Stomach (tissue), 9 donors: Measurements from ENCODE around the gene SMARCA4. TPM values are rescaled to one million over a fixed set of nuclear protein-coding genes. Genes with fewer than 3 reads are reported as not detected.

Source experiments
- DNase-seq, 2 donors: peaks; one replicate each; pipeline versions ENCODE4 v3.0.0 to v3.0.0-alpha.2; 2013 to 2019
- H3K27ac ChIP-seq, 5 donors: fragments of 200-600 bp in 4 of 5; sonication (generic) in 4 of 5; one replicate each; pipeline ENCODE4 v1.5.1; 2013 to 2019; ENCODE audit warnings: mild to moderate bottlenecking in 1 of 5, moderate library complexity in 1 of 5
- H3K27me3 ChIP-seq, 3 donors: fragments of 200-600 bp; sonication (generic); one replicate each; pipeline ENCODE4 v1.5.1; 2017 to 2019; ENCODE audit warnings: mixed run types in 1 of 3
- H3K36me3 ChIP-seq, 4 donors: fragments of 200-600 bp; sonication (generic); 1 replicate in 3 of 4; 2 replicates in 1 of 4; pipeline ENCODE4 v1.5.1; 2016 to 2019
- H3K4me1 ChIP-seq, 4 donors: fragments of 200-600 bp; sonication (generic); one replicate each; pipeline ENCODE4 v1.5.1; 2016 to 2019
- H3K4me3 ChIP-seq, 4 donors: fragments of 200-600 bp; sonication (generic) in 3 of 4; one replicate each; pipeline ENCODE4 v1.5.1; 2016 to 2019; ENCODE audit warnings: mild to moderate bottlenecking in 1 of 4
- H3K9me3 ChIP-seq, 4 donors: fragments of 200-600 bp; sonication (generic); one replicate each; pipeline ENCODE4 v1.5.1; 2016 to 2019
- CTCF ChIP-seq, 7 experiments: fragments of 450-650 bp in 4 of 7; fragments of 200-600 bp in 3 of 7; sonication (generic) in 3 of 7; IDR thresholded peaks; one replicate each; pipeline ENCODE4 v1.5.1; 2016 to 2019; ENCODE audit warnings: antibody characterized with exemption in 7 of 7, control low read depth in 2 of 7, mild to moderate bottlenecking in 1 of 7
- EP300 ChIP-seq: sonication (generic); formaldehyde crosslinking; IDR thresholded peaks from one replicate; pipeline ENCODE4 v1.6.1; 2017; ENCODE audit warnings: antibody characterized with exemption
- POLR2A ChIP-seq, 4 donors: fragments of 450-650 bp; IDR thresholded peaks; one replicate each; pipeline ENCODE4 v1.6.1; 2016; ENCODE audit warnings: antibody characterized with exemption in 4 of 4, control low read depth in 2 of 4, mild to moderate bottlenecking in 1 of 4, moderate library complexity in 1 of 4
- POLR2AphosphoS5 ChIP-seq, 3 donors: sonication (generic); formaldehyde crosslinking; IDR thresholded peaks; one replicate each; pipeline ENCODE4 v1.6.1; 2016; ENCODE audit warnings: antibody characterized with exemption in 3 of 3
- WGBS, 5 donors: extraction: QIAGEN DNeasy Blood & Tissue Kit in 3 of 5; methylation state at CpG; one replicate each; pipeline versions ENCODE4 v1.1.5 to v1.1.7; 2013 to 2018; 5-methylcytosine and 5-hydroxymethylcytosine counted together
- intact Hi-C: fragments of 100-400 bp; cut with DNase I; formaldehyde crosslinking; loops from one replicate; pipeline ENCODE4 v1.15.1; 2023; ENCODE audit warnings: low total_unique reads
- polyA plus RNA-seq, 3 donors: library from polyadenylated mRNA; stranded (reverse); fragments of 200-250 nt; gene quantifications; one replicate each; pipeline ENCODE4 v1.2.3, GENCODE V29; 2013
- total RNA-seq, 5 donors: library from RNA; depleted of rRNA; stranded (reverse); fragments of >200 nt; gene quantifications; one replicate each; pipeline versions ENCODE4 v1.1.0 to v1.2.3, GENCODE V29; 2014 to 2016
- donor health status: healthy with polysubstance abuse.
- donor health status: Bipolar disorder and iron deficiency.
- donor health status: healthy.

SMARCA4 gene
- total and polyA plus RNA-seq, 8 donors, result 28.6 to 158 (median 60.9) TPM

- intact Hi-C loops, result no loop called here
- H3K27ac ChIP-seq, result no peak overlapping the region
- WGBS, 5 donors, result 87 to 92% (median 89%) methylated on average over 3 of the region's 3 CpGs
Measured at GRCh38 chr19:11063434-11063833, 102.6 kb downstream of the SMARCA4 start.

GRCh38 chr19:11064831-11065303 is 104.0 kb downstream of the SMARCA4 start:
- DNase-seq, result peak in 1 of 2 donors; percentile 28
- no peaks in the 10 kb centered on the region for H3K9me3 ChIP-seq
- no peaks in the 10 kb centered on the region for H3K27me3 ChIP-seq
- H3K36me3 ChIP-seq, result peaks cover 21 to 57% (median 53%) of the 10 kb centered on the region in 4 donors
- 78 to 86% (median 85%) methylated on average over 9 to 10 of the region's 10 CpGs for WGBS, 5 donors
- H3K4me1 ChIP-seq, result peaks cover 0 to 4% (median 0%) of the 10 kb centered on the region in 4 donors
- intact Hi-C loops, result no loop called here
- H3K27ac ChIP-seq, result peak overlapping the region in 1 of 5 donors; percentile 13
- no peak overlapping the region for H3K4me3 ChIP-seq
- TF ChIP-seq POLR2A (IDR thresholded peaks at IDR 0.05) (no peak), EP300 (no peak), POLR2AphosphoS5 (IDR thresholded peaks at IDR 0.05) (no peak), CTCF (IDR thresholded peaks at IDR 0.05) (no peak)

More at GRCh38 chr19:11063434-11063833, 102.6 kb downstream of the SMARCA4 start:
- Histone ChIP-seq H3K36me3 (peaks cover 21 to 71% (median 67%) of the 10 kb centered on the region in 4 donors), H3K27me3 (no peaks in the 10 kb centered on the region), H3K4me3 (no peak overlapping the region), H3K9me3 (no peaks in the 10 kb centered on the region), H3K4me1 (peaks cover 0 to 4% (median 0%) of the 10 kb centered on the region in 4 donors)
- TF ChIP-seq POLR2A (IDR thresholded peaks at IDR 0.05), result no peak
- no peak for TF ChIP-seq POLR2AphosphoS5 (IDR thresholded peaks at IDR 0.05)
- TF ChIP-seq CTCF (IDR thresholded peaks at IDR 0.05), result no peak
- no peak for TF ChIP-seq EP300
- no peak for DNase-seq

GRCh38 chr19:11066326-11066725 is 105.5 kb downstream of the SMARCA4 start:
- no peak for TF ChIP-seq POLR2A (IDR thresholded peaks at IDR 0.05)
- no peak for TF ChIP-seq CTCF (IDR thresholded peaks at IDR 0.05)
- no peak for TF ChIP-seq POLR2AphosphoS5 (IDR thresholded peaks at IDR 0.05)
- no peak for TF ChIP-seq EP300
- no peak for DNase-seq
- intact Hi-C loops, result no loop called here
- no peak overlapping the region for H3K27ac ChIP-seq
- peaks cover 0 to 4% (median 0%) of the 10 kb centered on the region in 4 donors for H3K4me1 ChIP-seq
- WGBS, 5 donors, result 91 to 96% (median 94%) methylated on average over 5 of the region's 5 CpGs
- no peak overlapping the region for H3K4me3 ChIP-seq
- peaks cover 12 to 44% (median 41%) of the 10 kb centered on the region in 4 donors for H3K36me3 ChIP-seq
- no peaks in the 10 kb centered on the region for H3K9me3 ChIP-seq
- no peaks in the 10 kb centered on the region for H3K27me3 ChIP-seq

GRCh38 chr19:11067356-11068113 is 106.7 kb downstream of the SMARCA4 start:
- intact Hi-C loops, result no loop called here
- Histone ChIP-seq H3K4me3 (no peak overlapping the region), H3K9me3 (no peaks in the 10 kb centered on the region), H3K27me3 (no peaks in the 10 kb centered on the region), H3K4me1 (peaks cover 0 to 4% (median 0%) of the 10 kb centered on the region in 4 donors), H3K27ac (no peak overlapping the region), H3K36me3 (peaks cover 3 to 32% (median 29%) of the 10 kb centered on the region in 4 donors)
- DNase-seq, result no peak
- TF ChIP-seq EP300 (no peak), POLR2AphosphoS5 (IDR thresholded peaks at IDR 0.05) (no peak), POLR2A (IDR thresholded peaks at IDR 0.05) (no peak), CTCF (IDR thresholded peaks at IDR 0.05) (no peak)
- WGBS, 5 donors, result 92 to 96% (median 94%) methylated on average over 8 of the region's 8 CpGs
